HG03469 (cell line): Measurements from ENCODE around the gene SMCP.

ENCODE experiments used
- ATAC-seq: cut with Tn5 transposase; IDR thresholded peaks from one replicate; pipeline ENCODE4 v1.9.1; 2021; ENCODE audit warnings: mild to moderate bottlenecking, moderate library complexity, moderate number of reproducible peaks; ENCODE audit not compliant: unreplicated experiment

Gene SMCP

DNA sequence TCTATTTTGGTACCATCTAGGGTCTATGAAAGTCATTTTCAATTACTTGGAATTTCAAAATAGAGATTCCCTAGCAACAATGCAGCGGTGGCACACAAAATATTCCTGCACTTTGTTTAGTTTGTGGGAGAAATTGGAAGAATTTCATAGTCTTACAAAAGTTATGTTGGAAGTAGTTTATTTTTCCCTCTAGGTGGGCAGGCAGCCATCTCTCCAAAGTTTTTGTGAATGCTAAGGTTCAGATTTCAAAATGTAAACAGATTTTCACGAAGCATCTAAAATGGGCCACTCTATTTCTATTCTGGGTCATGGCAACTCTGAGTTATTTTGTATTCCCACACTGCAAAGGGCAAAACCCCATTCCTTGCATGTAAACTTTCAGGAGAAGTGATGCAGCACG is 8.0 kb downstream of the SMCP start:
- no peak for ATAC-seq

DNA sequence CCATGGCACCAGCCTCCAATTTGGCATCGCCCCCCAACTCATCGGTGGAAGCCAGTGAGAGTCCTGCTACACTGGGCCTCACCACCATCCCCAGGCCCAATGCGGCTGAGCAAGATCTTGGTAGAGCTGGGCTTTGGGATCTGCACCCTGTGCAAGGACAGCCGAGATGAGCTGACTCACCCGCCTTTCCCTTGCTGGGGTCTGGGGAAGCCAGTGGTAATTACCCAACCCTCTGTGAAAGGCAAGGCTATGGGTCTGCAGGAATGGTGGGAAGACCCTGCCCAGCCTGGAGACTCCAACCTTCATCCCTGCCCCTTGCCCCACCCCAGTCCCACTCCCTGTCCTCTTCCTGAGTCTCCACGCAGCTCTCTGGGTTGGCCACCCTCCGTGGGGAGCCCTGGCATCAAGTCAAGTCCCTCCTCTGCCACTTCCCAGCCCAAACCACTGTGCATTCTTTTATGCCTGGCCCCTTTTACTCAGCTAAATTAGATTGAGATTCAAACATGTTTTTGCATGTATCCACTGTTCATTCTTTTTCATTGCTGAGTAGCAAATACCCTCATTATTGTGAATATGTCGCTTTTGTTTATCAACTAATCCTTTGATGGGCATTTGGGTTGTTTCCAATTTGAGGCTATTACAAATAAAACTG is 8.8 kb downstream of the SMCP start:
- no peak for ATAC-seq

DNA sequence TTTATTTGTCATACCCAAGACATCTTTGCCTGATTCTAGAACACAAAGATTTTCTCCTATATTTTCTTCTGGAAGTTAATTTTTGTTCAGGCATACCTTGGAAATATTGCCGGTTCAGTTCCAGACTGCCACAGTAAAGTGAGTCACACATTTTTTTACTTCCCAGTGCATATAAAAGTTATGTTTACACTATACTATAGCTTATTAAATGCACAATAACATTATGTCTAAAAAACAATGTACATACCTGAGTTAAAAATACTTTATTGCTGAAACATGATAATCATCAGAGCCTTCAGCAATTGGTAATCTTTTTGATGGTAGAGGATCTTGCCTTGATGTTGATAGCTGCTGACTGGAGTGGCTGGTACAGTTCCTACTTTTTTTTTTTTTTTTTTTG is 10.0 kb downstream of the SMCP start:
- no peak for ATAC-seq

DNA sequence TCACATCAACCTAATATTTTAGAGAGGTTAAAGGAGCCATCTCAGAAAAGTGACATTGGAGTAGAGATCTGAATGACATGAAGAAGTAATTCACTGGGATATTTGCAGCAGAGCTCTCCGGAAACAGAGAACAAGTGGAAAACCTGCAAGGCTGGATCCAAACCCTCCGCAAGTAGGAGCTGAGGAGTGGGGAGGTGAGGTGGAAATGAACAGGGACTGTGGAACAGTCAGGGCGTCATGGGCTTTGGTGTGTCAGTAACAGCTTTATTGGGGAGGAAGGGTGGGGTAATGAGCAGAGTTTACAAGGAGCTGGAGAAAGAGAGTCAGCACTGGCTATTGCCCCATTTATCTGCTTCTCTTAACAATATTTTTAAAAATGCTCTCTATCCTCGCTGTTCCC is 20.9 kb downstream of the SMCP start:
- ATAC-seq = no peak

DNA sequence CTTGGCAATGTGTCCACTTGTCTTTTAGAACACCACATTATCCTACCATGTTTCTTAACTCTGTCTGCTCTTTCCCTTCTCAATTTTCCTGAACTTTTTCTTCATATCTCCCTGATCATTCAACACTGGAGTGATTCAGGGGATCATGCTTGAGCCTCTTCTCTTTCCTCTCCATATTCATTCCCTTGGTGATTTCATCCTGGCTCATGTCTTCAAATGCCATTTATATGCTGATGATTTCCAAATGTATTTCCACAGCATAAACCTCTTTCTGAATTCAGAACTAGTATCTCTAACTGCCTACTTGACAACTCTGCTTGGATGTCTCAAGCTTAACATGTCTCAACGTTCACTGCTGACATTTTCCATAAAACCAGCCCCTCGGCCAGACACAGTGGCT is 21.8 kb downstream of the SMCP start:
- no peak for ATAC-seq

DNA sequence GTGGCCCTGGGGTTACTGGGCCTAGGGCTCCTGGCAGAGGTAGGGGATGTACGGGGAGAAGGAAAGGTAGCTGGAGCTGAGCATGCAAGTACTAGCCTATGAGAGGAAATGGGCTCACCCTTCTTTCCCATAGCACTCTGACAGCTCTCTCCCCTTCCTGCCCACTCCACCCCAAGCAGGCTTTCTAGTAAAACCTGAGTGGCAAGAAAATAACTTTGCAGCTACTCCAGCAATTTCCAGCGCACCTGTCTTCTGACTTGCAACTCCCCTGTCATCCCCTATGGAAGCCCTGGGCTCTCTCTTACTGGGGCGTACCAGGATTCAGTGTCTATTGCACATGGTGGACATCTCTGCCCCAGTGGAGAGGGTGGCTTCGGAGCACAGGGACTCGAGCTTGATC is 23.5 kb downstream of the SMCP start:
- no peak for ATAC-seq

DNA sequence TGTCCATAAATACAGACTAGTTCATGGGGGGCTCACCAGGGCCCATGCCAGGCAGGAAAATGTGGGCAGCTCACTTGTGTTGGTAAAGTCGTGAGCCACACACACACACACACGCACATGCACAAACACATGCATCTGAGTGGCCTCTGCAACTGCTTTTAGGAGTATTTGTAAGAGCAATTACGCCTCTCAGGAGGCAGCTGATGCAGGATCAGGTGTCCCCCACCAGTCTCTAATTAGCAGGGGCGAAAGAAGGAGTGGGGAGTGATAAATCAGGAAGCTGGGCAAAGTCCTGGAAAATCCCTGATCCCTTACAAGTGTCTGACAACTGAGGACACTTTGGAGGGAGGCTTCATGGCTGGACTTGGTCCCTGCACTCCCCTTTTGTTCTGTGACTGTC is 24.5 kb downstream of the SMCP start:
- ATAC-seq = no peak

DNA sequence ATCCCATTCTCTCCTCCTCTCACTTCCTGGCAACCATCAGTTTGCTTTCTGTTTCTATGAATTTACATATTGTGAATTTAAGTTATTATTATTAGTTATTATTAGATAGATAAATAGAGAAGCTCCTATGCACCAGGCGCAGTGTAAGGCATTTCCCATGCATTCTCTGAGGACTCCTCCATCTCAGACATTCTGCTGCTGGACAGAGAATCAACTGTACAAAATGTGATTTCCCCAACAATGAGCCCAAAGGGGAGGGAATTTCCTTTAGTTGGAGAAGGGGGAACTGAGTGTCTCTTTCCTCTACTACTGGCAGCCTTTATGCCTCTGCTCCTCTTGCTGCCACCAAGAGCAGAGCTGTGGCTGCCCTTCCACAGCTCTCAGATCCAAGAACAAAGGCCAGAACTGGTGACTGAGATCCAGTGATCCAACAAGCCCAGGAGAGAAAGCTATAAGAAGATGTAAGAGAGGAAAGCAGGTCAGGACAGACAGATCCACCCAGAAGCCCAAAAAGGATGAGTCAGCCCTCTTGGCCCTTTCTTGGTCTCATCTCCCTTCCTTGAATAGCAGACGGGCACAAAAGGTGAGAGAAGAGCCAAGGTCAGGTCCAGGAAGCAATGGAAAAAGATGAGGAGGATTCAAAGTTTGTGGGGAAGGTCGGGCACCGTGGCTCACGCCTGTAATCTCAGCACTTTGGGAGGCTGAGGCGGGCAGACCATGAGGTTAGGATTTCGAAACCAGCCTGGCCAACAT is 26.7 kb downstream of the SMCP start:
- ATAC-seq = no peak

DNA sequence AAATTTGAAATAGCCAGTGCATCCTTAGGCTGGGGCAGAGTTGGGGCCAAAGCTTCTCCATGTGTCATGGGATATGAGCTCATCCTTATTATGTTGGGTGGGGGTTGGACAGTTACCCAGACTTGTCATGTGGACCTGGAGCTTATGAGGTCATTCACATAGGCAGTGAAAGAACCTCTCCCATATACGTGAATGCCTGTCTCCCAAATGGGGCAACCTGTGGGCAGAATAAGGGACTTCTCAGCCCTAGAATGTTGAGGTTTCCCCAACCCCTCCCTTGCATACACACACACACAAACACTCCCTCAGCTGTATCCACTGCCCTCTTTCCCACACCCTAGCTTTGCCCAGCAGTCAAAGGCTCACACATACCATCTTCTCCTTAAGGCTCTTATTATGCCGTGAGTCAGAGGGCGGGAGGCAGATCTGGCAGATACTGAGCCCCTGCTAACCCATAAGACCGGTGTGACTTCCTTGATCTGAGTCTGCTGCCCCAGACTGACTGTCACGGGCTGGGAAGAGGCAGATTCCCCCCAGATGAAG is 28.0 kb downstream of the SMCP start:
- ATAC-seq = no peak

DNA sequence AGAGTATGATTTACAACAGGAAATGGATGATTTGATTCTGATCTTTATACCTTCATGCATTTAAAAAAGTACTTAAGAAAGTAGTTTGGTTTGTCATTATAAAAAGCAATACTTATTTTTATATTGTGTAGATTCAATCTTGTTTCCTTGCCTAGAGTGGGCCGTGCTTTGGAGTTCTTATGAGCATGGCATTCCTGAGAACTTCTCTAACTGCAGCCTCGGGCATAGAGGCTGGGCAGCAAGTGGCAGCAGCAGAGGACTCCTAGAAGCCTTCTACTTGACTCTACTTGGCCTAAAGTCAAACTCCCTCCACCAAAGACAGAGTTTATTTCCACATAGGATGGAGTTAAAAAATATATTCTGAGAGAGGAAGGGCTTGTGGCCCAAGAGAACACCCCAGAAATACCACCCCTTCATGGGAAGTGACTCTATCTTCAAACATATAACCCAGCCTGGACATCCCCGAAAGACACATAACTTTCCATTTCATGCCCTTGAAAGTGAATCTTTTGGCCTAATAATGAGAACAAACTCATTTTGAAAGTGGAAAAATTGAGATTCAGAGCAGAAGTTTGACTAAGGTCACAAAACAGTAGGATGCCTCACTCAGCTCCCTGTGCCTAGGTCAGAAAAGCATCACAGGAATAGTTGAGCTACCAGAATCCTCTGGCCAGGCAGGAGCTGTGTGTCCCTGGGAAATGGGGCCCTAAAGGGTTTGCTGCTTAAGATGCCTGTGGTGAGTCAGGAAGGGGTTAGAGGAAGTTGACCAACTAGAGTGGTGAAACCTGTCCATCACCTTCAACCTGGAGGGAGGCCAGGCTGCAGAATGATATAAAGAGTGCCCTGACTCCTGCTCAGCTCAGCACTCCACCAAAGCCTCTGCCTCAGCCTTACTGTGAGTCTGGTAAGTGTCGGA is 29.8 kb downstream of the SMCP start, which contains the start of gene IVL:
TSS of gene IVL (plus strand) at position 861 of the 916 bp plus-strand sequence. CDS start 1,252 bp downstream, outside the sequence.
- ATAC-seq = no peak

DNA sequence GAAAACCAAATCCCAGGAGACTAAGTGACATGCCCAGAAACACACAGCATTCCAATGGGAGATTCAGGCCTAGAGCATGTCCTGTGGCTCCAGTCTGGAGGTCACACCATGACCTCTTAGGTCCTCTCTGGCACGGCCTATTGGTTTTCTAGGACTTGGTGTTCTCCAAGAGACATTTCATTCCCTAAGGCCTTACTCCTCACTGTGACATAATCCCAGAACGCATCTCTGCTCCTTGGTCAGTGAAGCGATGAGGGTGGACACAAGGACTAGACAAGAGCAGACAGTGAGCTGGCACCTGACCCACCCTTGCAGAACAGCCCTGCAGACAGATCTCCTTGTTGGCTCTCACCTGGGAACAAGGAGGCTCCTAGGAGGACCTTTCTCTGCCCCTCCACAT is 31.1 kb downstream of the SMCP start:
- no peak for ATAC-seq

DNA sequence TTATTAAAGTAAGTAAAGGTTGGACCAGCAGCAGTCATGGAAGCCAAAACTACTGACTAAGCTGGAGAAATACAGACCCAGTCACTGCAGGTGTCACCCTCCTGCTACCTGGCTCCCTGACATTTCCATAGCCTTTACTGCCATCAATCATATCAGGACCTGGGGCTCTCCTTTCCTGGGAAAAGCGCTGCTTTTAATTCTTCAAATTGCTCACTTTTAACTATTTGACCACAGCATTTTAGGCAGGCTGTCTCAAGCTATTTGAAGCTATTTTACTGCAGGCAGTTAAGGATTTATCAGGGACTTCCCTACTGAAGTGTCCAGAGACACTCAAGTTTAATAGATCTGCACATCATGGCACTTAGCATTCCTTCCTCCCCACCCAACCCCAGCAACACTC is 34.3 kb downstream of the SMCP start:
- no peak for ATAC-seq

DNA sequence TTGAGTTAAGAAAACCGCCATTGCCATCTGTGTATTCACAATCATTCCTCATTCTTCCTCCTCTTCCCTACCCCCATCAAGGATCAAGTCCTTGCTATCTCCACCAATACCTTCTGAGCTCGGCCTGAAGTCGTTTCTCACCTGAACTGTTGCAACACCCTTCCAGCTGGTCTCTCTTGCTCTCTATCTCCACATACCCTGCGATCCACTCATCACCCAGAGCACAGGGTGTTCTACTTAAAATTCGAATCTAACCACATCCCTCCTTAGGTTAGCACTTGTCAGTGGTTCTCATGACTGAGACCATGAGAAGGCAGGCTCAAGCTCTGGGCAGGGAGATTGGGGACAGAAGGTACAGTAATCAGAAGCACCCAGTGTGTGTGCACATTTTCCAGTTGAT is 34.8 kb downstream of the SMCP start:
- no peak for ATAC-seq

DNA sequence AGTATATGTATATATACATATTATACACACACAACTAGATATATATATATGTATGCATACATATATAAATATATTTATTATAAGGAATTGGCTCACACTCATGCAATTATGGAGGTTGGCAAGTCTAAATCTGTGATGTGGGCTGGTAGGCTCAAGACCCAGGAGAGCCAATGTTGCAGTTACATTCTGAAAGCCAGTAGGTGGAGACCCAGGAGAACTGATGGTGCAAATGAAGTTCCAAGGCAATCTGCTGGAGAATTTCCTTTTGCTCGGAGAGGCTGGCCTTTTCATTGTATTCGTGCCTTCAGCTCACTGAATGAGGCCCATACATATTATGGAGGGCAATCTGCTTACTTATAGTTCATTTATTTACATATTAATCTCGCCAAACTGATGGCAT is 39.7 kb downstream of the SMCP start:
- ATAC-seq = no peak

DNA sequence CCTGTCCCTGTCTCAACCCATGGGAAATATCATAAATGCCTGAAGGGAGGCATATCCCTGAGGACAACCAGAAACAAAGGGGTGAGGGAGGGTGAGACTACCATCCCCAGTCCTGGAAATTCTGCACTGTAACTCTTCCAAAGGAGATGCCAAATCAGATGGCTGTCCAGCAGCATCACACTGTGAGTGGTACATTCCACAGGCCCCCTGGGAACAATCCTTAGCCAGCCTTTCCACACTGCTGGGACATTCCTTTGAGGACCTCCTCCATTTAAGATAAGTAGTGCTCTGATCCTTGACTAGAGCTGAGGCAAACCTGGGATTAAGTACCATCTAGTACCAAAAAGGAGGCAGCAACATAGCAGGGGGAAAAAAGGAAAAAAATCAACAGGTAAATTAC is 40.9 kb downstream of the SMCP start:
- no peak for ATAC-seq

DNA sequence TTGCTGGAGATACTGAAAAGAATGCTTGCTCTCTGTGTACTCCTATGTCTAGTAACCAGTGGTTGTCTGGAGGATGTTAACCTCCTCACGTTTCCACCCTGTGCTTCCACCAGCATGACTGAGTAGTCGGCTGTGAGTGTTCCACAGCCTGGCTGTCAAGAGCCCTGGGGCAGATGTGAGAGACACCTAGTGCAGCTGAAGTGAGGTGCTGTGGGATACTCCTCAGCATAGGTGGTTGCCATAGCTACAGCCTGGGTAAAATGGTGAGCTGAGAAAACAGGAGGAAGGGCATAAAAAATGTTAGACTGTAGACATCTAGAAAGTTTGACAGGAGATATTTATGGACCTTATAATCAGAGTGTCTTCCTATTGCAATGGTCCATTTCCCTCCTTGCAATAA is 46.1 kb downstream of the SMCP start:
- no peak for ATAC-seq

DNA sequence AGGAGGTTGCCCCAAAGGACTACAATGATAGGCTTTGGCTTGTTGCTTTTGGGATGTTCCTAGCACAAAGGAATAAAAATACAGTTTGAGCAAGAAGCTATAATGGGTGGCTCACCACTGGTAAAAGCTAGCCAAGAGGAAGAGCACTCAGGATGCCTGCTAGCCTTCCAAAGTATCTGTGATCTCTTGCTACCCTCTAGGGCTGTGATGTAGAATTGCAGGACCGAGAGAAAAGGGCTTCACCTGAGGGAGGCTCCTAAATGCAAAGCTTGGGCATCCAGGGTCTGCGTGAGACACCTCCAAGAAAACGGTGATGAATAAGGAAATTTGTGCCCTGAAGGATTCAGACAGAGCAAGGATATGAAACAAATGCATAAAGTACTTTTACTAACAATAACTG is 48.0 kb downstream of the SMCP start:
- ATAC-seq = no peak

DNA sequence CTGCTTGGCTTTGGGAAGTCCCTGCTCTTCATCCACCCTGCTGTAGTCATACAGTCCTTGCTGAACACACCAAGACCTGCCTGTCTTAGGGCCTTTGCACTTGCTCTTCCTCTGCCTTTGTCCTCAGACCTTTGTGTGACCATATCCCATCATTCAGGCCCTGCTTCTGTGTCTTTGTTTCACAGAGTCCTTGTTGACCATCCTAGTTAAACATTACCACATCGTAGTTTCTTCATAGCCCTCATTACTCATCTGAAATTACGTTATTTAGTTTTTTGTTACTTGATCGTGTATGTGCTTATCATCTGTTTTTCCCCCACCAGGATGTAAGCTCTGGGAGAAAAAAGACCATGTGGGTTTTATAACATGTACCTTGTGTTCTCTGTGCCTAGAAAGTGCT is 50.5 kb downstream of the SMCP start:
- no peak for ATAC-seq

DNA sequence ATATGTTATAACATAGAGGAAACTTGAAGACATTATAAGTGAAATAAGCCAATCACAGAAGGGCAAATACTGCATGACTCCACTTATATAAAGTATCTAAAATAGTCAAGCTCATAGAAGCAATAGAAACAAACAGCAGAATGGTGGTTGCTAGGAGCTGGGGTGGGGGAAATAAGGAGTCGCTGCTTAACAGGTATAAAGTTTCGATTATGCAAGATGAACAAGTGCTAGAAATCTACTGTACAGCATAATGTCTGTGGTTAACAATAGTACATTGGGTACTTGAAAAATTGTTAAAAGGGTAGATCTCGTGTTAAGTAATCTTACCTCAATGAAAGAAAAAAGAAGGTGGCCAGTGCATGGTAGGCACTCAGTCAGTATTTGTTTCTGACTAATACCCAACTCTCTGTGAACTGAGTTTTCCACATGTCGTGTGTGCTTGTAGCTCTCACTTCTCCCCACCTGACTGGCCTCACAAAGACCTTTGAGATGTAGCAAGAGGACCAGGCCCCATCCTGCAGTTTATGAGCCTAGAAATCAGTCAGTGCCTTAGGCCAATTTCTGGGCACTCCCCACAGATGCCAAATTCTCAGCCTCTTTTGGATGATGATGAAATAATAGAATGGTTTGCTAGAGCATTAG is 54.2 kb downstream of the SMCP start:
- no peak for ATAC-seq

DNA sequence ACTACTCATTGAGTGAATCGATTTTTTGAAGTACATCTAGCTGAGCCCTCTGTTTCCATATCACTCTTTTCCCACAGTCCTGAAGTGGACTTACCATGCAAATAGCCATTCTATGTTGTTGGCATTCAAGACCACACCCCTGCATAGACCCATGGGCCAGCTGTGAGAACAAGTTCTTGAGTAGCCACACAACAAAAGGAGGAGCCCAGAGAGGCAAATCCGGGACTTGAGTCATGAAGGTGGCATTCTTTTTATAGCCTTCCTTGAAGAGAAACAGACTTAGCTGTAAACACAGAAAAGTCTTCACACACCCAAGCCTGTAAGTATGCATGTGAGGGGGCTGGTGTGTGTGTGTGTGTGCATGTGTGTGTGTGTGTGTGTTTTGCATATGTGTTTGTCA is 55.1 kb downstream of the SMCP start:
- ATAC-seq = no peak
